Measurements from ENCODE around the gene OR10S1.
A peak's percentile ranks its signal among the peaks of the same experiment; 100 is the strongest.
"Not testable (repeated sequence)": the region's sequence is repeated elsewhere in the genome, so short reads cannot be mapped to it uniquely, and the experiment has no call there.

The OR10S1 gene, protein sequence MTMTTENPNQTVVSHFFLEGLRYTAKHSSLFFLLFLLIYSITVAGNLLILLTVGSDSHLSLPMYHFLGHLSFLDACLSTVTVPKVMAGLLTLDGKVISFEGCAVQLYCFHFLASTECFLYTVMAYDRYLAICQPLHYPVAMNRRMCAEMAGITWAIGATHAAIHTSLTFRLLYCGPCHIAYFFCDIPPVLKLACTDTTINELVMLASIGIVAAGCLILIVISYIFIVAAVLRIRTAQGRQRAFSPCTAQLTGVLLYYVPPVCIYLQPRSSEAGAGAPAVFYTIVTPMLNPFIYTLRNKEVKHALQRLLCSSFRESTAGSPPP

DNA sequence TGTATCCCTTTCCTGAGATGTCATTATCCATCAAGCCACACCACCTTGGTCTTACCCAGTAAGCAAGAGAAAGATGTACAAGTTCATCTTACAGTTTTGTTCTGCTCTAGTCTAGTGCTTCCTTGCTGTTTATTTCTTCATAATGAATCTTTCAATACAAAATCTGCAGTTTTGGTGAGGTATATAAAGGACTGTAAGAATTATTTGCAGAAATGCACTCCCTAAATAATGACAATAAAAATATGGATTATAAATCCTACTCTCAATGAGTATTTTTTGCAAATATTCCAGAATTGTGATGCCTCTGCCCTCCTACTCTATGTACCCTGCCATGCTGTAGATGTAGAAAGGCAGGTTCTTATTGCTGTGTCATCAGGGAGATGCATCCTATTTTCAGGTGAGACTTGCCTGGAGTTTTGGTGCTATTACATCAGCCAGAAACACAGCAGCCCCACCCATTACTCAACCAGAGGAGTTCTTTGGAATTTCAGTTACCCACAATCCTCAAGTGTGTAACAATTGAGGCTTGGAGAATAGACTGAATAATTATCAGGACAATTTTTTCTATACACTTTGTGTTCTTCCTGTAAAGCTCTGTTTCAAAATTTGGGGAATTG lies at the start of gene OR10S1:
TSS of gene OR10S1 (minus strand) at position 51 of the 617 bp plus-strand sequence. CDS start 117 bp downstream, outside the sequence.
- ATAC-seq (ENCODE audit: low read depth) = peak; percentile 67
- Histone ChIP-seq H3K4me3 (ENCODE audit: severe bottlenecking) (no peak within 1 kb of the TSS), H3K4me1 (ENCODE audit: insufficient read depth, poor library complexity, severe bottlenecking) (peaks cover 43% of the 10 kb centered on the region), H3K27ac (ENCODE audit: poor library complexity, severe bottlenecking) (peak within 1 kb of the TSS; percentile 57), H3K27me3 (ENCODE audit: insufficient read depth, poor library complexity, severe bottlenecking) (no peaks in the 10 kb centered on the region), H3K36me3 (ENCODE audit: low read depth) (no peaks in the 10 kb centered on the region), H3K9me3 (ENCODE audit: severe bottlenecking) (no peaks in the 10 kb centered on the region)
- DNase-seq (ENCODE audit: low spot score) = no peak
- TF ChIP-seq, protein P1, sequence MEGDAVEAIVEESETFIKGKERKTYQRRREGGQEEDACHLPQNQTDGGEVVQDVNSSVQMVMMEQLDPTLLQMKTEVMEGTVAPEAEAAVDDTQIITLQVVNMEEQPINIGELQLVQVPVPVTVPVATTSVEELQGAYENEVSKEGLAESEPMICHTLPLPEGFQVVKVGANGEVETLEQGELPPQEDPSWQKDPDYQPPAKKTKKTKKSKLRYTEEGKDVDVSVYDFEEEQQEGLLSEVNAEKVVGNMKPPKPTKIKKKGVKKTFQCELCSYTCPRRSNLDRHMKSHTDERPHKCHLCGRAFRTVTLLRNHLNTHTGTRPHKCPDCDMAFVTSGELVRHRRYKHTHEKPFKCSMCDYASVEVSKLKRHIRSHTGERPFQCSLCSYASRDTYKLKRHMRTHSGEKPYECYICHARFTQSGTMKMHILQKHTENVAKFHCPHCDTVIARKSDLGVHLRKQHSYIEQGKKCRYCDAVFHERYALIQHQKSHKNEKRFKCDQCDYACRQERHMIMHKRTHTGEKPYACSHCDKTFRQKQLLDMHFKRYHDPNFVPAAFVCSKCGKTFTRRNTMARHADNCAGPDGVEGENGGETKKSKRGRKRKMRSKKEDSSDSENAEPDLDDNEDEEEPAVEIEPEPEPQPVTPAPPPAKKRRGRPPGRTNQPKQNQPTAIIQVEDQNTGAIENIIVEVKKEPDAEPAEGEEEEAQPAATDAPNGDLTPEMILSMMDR (IDR thresholded peaks at IDR 0.05; ENCODE audit: poor library complexity, severe bottlenecking) = no peak

DNA sequence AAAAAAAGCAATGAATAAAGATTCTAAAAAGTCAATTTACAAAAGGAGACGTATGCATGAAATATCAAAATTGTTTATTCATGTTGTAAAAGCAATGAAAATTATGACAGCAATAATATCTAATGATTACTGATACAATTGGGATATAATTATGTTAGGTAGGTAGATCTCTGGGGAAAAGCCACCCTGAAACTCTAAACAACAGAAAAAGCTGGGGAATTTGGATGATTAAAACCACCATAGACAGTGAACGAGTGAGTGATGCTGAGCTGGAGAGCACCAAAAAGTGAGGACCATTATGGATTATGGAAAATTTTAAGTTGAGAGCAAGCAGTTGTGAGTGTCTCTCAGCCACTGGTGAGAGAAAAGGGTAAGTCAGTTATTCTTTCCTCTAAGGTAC lies 48.9 kb upstream of the OR10S1 start, which contains the start of gene OR10G8:
TSS of gene OR10G8 (plus strand) at position 301 of the 400 bp plus-strand sequence. CDS start 2,825 bp downstream, outside the sequence.
- no peak for DNase-seq (ENCODE audit: low spot score)
- Histone ChIP-seq H3K27me3 (ENCODE audit: insufficient read depth, poor library complexity, severe bottlenecking) (no peaks in the 10 kb centered on the region), H3K9me3 (ENCODE audit: severe bottlenecking) (no peaks in the 10 kb centered on the region), H3K4me3 (ENCODE audit: severe bottlenecking) (no peak within 1 kb of the TSS), H3K27ac (ENCODE audit: poor library complexity, severe bottlenecking) (no peak within 1 kb of the TSS), H3K4me1 (ENCODE audit: insufficient read depth, poor library complexity, severe bottlenecking) (no peaks in the 10 kb centered on the region), H3K36me3 (ENCODE audit: low read depth) (no peaks in the 10 kb centered on the region)
- TF ChIP-seq, protein P1 (IDR thresholded peaks at IDR 0.05; ENCODE audit: poor library complexity, severe bottlenecking) = no peak
- ATAC-seq (ENCODE audit: low read depth) = no peak

DNA sequence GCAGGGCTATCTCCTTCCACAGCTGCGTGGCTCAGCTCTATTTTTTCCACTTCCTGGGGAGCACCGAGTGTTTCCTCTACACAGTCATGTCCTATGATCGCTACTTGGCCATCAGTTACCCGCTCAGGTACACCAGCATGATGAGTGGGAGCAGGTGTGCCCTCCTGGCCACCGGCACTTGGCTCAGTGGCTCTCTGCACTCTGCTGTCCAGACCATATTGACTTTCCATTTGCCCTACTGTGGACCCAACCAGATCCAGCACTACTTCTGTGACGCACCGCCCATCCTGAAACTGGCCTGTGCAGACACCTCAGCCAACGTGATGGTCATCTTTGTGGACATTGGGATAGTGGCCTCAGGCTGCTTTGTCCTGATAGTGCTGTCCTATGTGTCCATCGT lies 38.3 kb upstream of the OR10S1 start:
- not testable (repeated sequence) for H3K27me3 ChIP-seq (ENCODE audit: insufficient read depth, poor library complexity, severe bottlenecking); H3K4me1 ChIP-seq (ENCODE audit: insufficient read depth, poor library complexity, severe bottlenecking); H3K4me3 ChIP-seq (ENCODE audit: severe bottlenecking); H3K9me3 ChIP-seq (ENCODE audit: severe bottlenecking); H3K27ac ChIP-seq (ENCODE audit: poor library complexity, severe bottlenecking); H3K36me3 ChIP-seq (ENCODE audit: low read depth); DNase-seq (ENCODE audit: low spot score); ATAC-seq (ENCODE audit: low read depth)

DNA sequence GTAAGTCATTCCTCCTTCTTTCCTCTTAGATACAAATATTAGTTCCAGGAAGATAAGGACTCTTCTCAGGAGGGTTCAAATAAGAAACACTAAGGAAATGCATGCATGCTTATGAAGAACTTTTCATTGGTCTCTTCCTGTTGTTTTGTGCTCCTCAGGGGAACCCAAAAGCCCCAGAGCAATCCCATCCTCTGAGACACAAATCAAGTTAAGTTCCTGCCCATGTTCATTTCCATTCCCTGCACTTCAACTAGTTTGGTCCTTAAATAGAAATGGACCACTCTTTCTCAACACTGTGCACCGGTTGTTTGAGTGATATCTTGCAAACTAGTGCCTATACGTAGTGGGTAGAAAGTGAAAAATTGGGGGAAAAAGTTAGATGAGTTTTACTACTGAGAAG lies 35.1 kb upstream of the OR10S1 start, which contains the start of gene OR10G4:
TSS of gene OR10G4 (plus strand) at position 301 of the 400 bp plus-strand sequence. CDS start 2,578 bp downstream, outside the sequence.
- no peaks in the 10 kb centered on the region for H3K9me3 ChIP-seq (ENCODE audit: severe bottlenecking)
- ATAC-seq (ENCODE audit: low read depth) (no peak), DNase-seq (ENCODE audit: low spot score) (no peak)
- H3K27ac ChIP-seq (ENCODE audit: poor library complexity, severe bottlenecking) = no peak within 1 kb of the TSS
- H3K4me1 ChIP-seq (ENCODE audit: insufficient read depth, poor library complexity, severe bottlenecking) = no peaks in the 10 kb centered on the region
- TF ChIP-seq, protein P1 (IDR thresholded peaks at IDR 0.05; ENCODE audit: poor library complexity, severe bottlenecking) = no peak
- peaks cover 3% of the 10 kb centered on the region for H3K27me3 ChIP-seq (ENCODE audit: insufficient read depth, poor library complexity, severe bottlenecking)
- H3K36me3 ChIP-seq (ENCODE audit: low read depth) = no peaks in the 10 kb centered on the region
- no peak within 1 kb of the TSS for H3K4me3 ChIP-seq (ENCODE audit: severe bottlenecking)

DNA sequence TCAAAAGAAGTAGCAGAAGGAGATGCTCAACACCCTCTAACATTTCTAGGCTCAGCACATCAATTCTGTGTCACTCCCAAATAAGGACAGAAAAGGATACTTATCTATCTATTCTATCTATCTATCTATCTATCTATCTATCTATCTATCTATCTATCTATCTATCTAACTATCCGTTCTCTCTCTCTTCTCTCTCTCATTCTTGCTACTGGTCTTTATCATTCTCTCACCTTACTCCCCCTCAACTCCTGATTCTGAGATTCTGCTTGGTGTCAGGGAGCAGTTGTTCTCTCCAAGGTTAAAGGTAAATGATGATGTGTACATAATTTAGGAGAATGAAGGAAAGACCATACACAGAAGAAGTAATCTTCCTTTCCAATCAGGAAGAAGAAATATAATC lies 17.5 kb upstream of the OR10S1 start, which contains the start of gene OR10G6:
TSS of gene OR10G6 (minus strand) at position 43 of the 400 bp plus-strand sequence. CDS start at position 43, 0 bp downstream.
- Histone ChIP-seq H3K4me3 (ENCODE audit: severe bottlenecking) (no peak within 1 kb of the TSS), H3K27me3 (ENCODE audit: insufficient read depth, poor library complexity, severe bottlenecking) (no peaks in the 10 kb centered on the region), H3K27ac (ENCODE audit: poor library complexity, severe bottlenecking) (no peak within 1 kb of the TSS), H3K4me1 (ENCODE audit: insufficient read depth, poor library complexity, severe bottlenecking) (no peaks in the 10 kb centered on the region), H3K9me3 (ENCODE audit: severe bottlenecking) (no peaks in the 10 kb centered on the region), H3K36me3 (ENCODE audit: low read depth) (no peaks in the 10 kb centered on the region)
- ATAC-seq (ENCODE audit: low read depth) (no peak), DNase-seq (ENCODE audit: low spot score) (no peak)
- TF ChIP-seq, protein P1 (IDR thresholded peaks at IDR 0.05; ENCODE audit: poor library complexity, severe bottlenecking) = no peak
